ENCODE data around the gene LRP11.

GRCh38 chr6:149830731-149831307 is 33.3 kb downstream of the LRP11 start:
- no peak for TF ChIP-seq CTCF (IDR thresholded peaks at IDR 0.05; ENCODE audit: low read length)
- no peak for TF ChIP-seq EZH2 (IDR thresholded peaks at IDR 0.05; ENCODE audit: borderline replicate concordance, low read length)

Measured in OCI-LY1 (cell line).